Spleen (tissue), 7 donors: ENCODE data around the gene SETD7.

Experiments
- POLR2AphosphoS5 ChIP-seq, 3 donors: sonication (generic); formaldehyde crosslinking; IDR thresholded peaks; one replicate each; pipeline ENCODE4 v1.5.1; 2017; ENCODE audit warnings: antibody characterized with exemption in 3 of 3
- TF ChIP-seq, protein P1 (sequence below), 11 experiments: fragments of 200-600 bp in 7 of 11; fragments of 450-650 bp in 4 of 11; sonication (generic) in 4 of 11; IDR thresholded peaks in 8 of 11; conservative IDR thresholded peaks in 3 of 11; 1 replicate in 7 of 11; 2 replicates in 4 of 11; pipeline versions ENCODE4 v1.4.0 to v1.8.0; 2016 to 2021; ENCODE audit warnings: antibody characterized with exemption in 11 of 11, inconsistent platforms in 4 of 11, mild to moderate bottlenecking in 1 of 11
- donor health status: DM: no; HTN: no; CAD: no; lungs with moderate emphysema.
- donor health status: DM: no; HTN: no; CAD: no.
- donor health status: DM: no; HTN: no; CAD: no.

DNA sequence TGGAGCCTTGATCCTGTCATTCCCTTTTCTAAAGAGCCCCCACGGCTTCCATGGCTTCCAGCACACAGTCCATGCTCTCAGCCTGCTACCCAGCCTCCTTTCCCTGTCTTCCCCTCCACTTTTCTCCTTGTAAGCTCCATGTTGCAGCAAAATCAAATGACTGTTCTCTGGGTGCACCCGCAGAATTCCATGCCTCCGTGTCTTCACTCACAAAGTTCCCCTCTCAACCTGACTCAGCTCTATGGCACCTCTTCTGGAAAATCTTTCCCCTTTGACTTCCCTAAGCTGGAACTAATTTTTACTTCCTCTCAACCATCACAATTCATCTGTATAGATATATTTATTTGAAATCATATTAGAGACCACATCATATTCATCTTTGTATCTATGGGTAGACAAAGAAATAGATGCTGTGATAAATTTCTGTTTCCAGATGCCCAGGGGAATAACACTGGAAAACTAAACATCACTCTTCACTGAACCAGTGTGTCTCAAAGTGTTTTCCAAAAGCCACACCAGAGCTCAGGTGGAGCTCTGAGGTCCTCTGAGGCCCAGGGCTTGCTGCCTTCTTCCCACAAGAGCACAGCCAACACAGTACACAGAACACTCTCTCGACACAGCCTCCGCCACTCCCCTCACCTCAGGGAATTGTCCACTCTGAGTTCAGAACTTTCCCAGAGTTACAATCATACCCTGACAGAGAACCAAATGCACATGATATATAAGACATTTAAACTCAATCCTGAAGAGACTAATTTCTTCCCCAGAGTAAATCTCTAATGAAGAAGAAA, 3.3 kb downstream of the SETD7 start:
- TF ChIP-seq, protein P1, sequence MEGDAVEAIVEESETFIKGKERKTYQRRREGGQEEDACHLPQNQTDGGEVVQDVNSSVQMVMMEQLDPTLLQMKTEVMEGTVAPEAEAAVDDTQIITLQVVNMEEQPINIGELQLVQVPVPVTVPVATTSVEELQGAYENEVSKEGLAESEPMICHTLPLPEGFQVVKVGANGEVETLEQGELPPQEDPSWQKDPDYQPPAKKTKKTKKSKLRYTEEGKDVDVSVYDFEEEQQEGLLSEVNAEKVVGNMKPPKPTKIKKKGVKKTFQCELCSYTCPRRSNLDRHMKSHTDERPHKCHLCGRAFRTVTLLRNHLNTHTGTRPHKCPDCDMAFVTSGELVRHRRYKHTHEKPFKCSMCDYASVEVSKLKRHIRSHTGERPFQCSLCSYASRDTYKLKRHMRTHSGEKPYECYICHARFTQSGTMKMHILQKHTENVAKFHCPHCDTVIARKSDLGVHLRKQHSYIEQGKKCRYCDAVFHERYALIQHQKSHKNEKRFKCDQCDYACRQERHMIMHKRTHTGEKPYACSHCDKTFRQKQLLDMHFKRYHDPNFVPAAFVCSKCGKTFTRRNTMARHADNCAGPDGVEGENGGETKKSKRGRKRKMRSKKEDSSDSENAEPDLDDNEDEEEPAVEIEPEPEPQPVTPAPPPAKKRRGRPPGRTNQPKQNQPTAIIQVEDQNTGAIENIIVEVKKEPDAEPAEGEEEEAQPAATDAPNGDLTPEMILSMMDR (IDR thresholded peaks at IDR 0.05 in 8 of 11, conservative IDR thresholded peaks at IDR 0.05 in 3 of 11) = no peak
- no peak for TF ChIP-seq POLR2AphosphoS5 (IDR thresholded peaks at IDR 0.05)
